Right atrium auricular region (tissue), 2 donors: ENCODE data around the gene PIAS2. TPM values are rescaled to one million over a fixed set of nuclear protein-coding genes. Genes with fewer than 3 reads are reported as not detected.

Experiments used
- DNase-seq: peaks from one replicate; pipeline ENCODE4 v3.0.0-alpha.2; 2019; ENCODE audit warnings: low spot score
- H3K27ac ChIP-seq, 2 donors: fragments of 200-600 bp; sonication (generic); 1 replicate in 1 of 2; 2 replicates in 1 of 2; pipeline ENCODE4 v1.5.1; 2016 to 2019
- H3K27me3 ChIP-seq, 2 donors: fragments of 200-600 bp; sonication (generic); one replicate each; pipeline versions ENCODE4 v1.5.1 to v1.6.0; 2017 to 2019
- H3K36me3 ChIP-seq: fragments of 200-600 bp; sonication (generic); one replicate; pipeline ENCODE4 v1.5.1; 2016
- H3K4me1 ChIP-seq, 2 donors: fragments of 200-600 bp; sonication (generic); one replicate each; pipeline versions ENCODE4 v1.5.1 to v1.6.0; 2017 to 2019
- H3K4me3 ChIP-seq, 2 donors: fragments of 200-600 bp; sonication (generic); 1 replicate in 1 of 2; 2 replicates in 1 of 2; pipeline ENCODE4 v1.5.1; 2017 to 2019; ENCODE audit warnings: mild to moderate bottlenecking in 1 of 2, moderate library complexity in 1 of 2
- H3K9me3 ChIP-seq, 2 donors: fragments of 200-600 bp; sonication (generic); one replicate each; pipeline ENCODE4 v1.5.1; 2019
- CTCF ChIP-seq, 2 donors: fragments of 200-600 bp; sonication (generic); IDR thresholded peaks; one replicate each; pipeline ENCODE4 v1.5.1; 2019; ENCODE audit warnings: antibody characterized with exemption in 2 of 2
- total RNA-seq, 2 donors: library from RNA; depleted of rRNA; stranded (reverse); fragments of >200 nt; gene quantifications; one replicate each; pipeline ENCODE4 v1.1.0, GENCODE V29; 2016

The PIAS2 gene
- total RNA-seq, 2 donors from 2014 or later: 14.3 to 14.9 TPM

DNA sequence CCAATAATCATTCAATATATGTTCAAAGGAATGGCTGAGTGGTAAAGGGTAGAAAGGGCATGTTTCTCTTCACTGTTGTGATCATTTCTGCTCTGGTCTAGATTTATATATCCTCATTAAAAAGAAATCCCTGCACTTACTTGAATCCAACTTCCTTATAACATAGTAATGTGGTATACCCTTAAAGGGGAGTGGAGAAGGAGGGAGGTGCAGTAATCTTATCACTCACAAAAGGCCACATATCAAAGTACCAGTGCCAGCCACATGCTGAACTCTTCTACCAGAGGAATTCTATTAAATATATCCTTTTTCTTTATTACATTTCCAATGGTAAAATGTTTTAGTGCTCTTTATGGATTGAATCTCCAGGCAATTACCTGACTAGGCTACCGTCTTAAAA lies 3.3 kb upstream of the PIAS2 start:
- no peak for TF ChIP-seq CTCF (IDR thresholded peaks at IDR 0.05)
- no peak overlapping the region for H3K27ac ChIP-seq
- no peak for DNase-seq
- H3K27me3 ChIP-seq: no peaks in the 10 kb centered on the region
- H3K4me3 ChIP-seq: no peak overlapping the region
- H3K36me3 ChIP-seq: no peaks in the 10 kb centered on the region
- H3K4me1 ChIP-seq: peaks cover 0 to 18% of the 10 kb centered on the region in 2 donors
- H3K9me3 ChIP-seq: no peaks in the 10 kb centered on the region

GRCh38 chr18:46920067-46920466 lies 2.8 kb upstream of the PIAS2 start:
- Histone ChIP-seq H3K36me3 (no peaks in the 10 kb centered on the region), H3K27ac (no peak overlapping the region), H3K4me3 (no peak overlapping the region), H3K27me3 (no peaks in the 10 kb centered on the region), H3K4me1 (peaks cover 0 to 20% of the 10 kb centered on the region in 2 donors), H3K9me3 (no peaks in the 10 kb centered on the region)
- no peak for DNase-seq
- TF ChIP-seq CTCF (IDR thresholded peaks at IDR 0.05): no peak

- H3K9me3 ChIP-seq: no peaks in the 10 kb centered on the region
- peaks cover 0 to 32% of the 10 kb centered on the region in 2 donors for H3K4me1 ChIP-seq
- TF ChIP-seq CTCF (IDR thresholded peaks at IDR 0.05): no peak
- peak overlapping the region; percentile 81 to 88 for H3K4me3 ChIP-seq
- no peak for DNase-seq
- H3K27ac ChIP-seq: peak overlapping the region; percentile 88 to 90
- no peaks in the 10 kb centered on the region for H3K27me3 ChIP-seq
- H3K36me3 ChIP-seq: no peaks in the 10 kb centered on the region
Observed at GRCh38 chr18:46917803-46918600, 695 bp upstream of the PIAS2 start.

- Histone ChIP-seq H3K27ac (peak overlapping the region; percentile 88 to 90), H3K27me3 (no peaks in the 10 kb centered on the region), H3K9me3 (no peaks in the 10 kb centered on the region), H3K4me1 (peaks cover 0 to 32% of the 10 kb centered on the region in 2 donors), H3K4me3 (peak overlapping the region; percentile 81 to 88), H3K36me3 (no peaks in the 10 kb centered on the region)
- DNase-seq: no peak
- no peak for TF ChIP-seq CTCF (IDR thresholded peaks at IDR 0.05)
Observed at GRCh38 chr18:46916551-46917107, 678 bp downstream of the PIAS2 start.

- peak overlapping the region; percentile 81 to 88 for H3K4me3 ChIP-seq
- H3K27me3 ChIP-seq: no peaks in the 10 kb centered on the region
- H3K4me1 ChIP-seq: peaks cover 0 to 32% of the 10 kb centered on the region in 2 donors
- peak overlapping the region in 1 of 2 donors; percentile 88 for H3K27ac ChIP-seq
- no peaks in the 10 kb centered on the region for H3K36me3 ChIP-seq
- no peaks in the 10 kb centered on the region for H3K9me3 ChIP-seq
- no peak for DNase-seq
- no peak for TF ChIP-seq CTCF (IDR thresholded peaks at IDR 0.05)
Observed at GRCh38 chr18:46915800-46916550, 1.3 kb downstream of the PIAS2 start.
